Esophagus muscularis mucosa (tissue), 3 donors: ENCODE data around the gene IQCE.

Source experiments
- CTCF ChIP-seq, 3 experiments: fragments of 200-600 bp in 2 of 3; fragments of 450-650 bp in 1 of 3; sonication (generic) in 2 of 3; IDR thresholded peaks; one replicate each; pipeline ENCODE4 v1.5.1; 2017 to 2019; ENCODE audit warnings: antibody characterized with exemption in 3 of 3, mild to moderate bottlenecking in 2 of 3, moderate library complexity in 1 of 3
- POLR2A ChIP-seq: fragments of 450-650 bp; IDR thresholded peaks from one replicate; pipeline ENCODE4 v1.6.1; 2017; ENCODE audit warnings: antibody characterized with exemption, moderate library complexity, mild to moderate bottlenecking, low read depth
- POLR2AphosphoS5 ChIP-seq, 2 donors: sonication (generic); formaldehyde crosslinking; IDR thresholded peaks; one replicate each; pipeline ENCODE4 v1.6.1; 2017; ENCODE audit warnings: antibody characterized with exemption in 2 of 2

GRCh38 chr7:2530071-2530987 lies 28.4 kb upstream of the IQCE start:
- TF ChIP-seq CTCF (IDR thresholded peaks at IDR 0.05) (no peak), POLR2A (no peak), POLR2AphosphoS5 (IDR thresholded peaks at IDR 0.05) (no peak)
